Tibial artery (tissue), 4 donors: ENCODE measurements around the gene CDKN2B.
"Not testable (repeated sequence)": the region's sequence is repeated elsewhere in the genome, so short reads cannot be mapped to it uniquely, and the experiment has no call there.

Source experiments
- DNase-seq, 2 donors: peaks; one replicate each; pipeline ENCODE4 v3.0.0-alpha.2; 2019
- H3K27ac ChIP-seq, 2 donors: fragments of 200-600 bp; sonication (generic) in 1 of 2; 1 replicate in 1 of 2; 2 replicates in 1 of 2; pipeline ENCODE4 v1.5.1; 2018 to 2019; ENCODE audit warnings: mild to moderate bottlenecking in 1 of 2
- H3K27me3 ChIP-seq, 2 donors: fragments of 200-600 bp; sonication (generic) in 1 of 2; one replicate each; pipeline versions ENCODE4 v1.5.1 to v1.6.0; 2016 to 2019
- H3K36me3 ChIP-seq, 3 donors: fragments of 200-600 bp; sonication (generic) in 2 of 3; one replicate each; pipeline ENCODE4 v1.5.1; 2016 to 2019; ENCODE audit warnings: mild to moderate bottlenecking in 2 of 3
- H3K4me1 ChIP-seq, 4 donors: fragments of 200-600 bp; sonication (generic) in 2 of 4; 1 replicate in 3 of 4; 2 replicates in 1 of 4; pipeline ENCODE4 v1.5.1; 2016 to 2019
- H3K4me3 ChIP-seq, 2 donors: fragments of 200-600 bp; sonication (generic) in 1 of 2; 1 replicate in 1 of 2; 2 replicates in 1 of 2; pipeline ENCODE4 v1.5.1; 2018 to 2019; ENCODE audit warnings: mild to moderate bottlenecking in 2 of 2
- H3K9me3 ChIP-seq, 3 donors: fragments of 200-600 bp; sonication (generic) in 1 of 3; one replicate each; pipeline ENCODE4 v1.5.1; 2016 to 2019
- CTCF ChIP-seq, 2 experiments: fragments of 200-600 bp in 1 of 2; fragments of 450-650 bp in 1 of 2; IDR thresholded peaks; one replicate each; pipeline ENCODE4 v1.5.1; 2017 to 2019; ENCODE audit warnings: antibody characterized with exemption in 2 of 2, mild to moderate bottlenecking in 1 of 2, moderate library complexity in 1 of 2
- intact Hi-C: fragments of 100-400 bp; cut with DNase I; formaldehyde crosslinking; loops from one replicate; pipeline ENCODE4 v1.15.0; 2023; ENCODE audit warnings: low total_unique reads

The CDKN2B gene

GRCh38 chr9:22008717-22009505 is at the start of gene CDKN2B:
TSS of gene CDKN2B (minus strand) at chr9:22009305. CDS start at chr9:22008953, 352 bp downstream.
- peaks cover 0 to 3% (median 0%) of the 10 kb centered on the region in 3 donors for H3K36me3 ChIP-seq
- intact Hi-C loops: loop anchor here (2.0 to 10.0 kb wide), 3 partner anchors 14 to 674 kb away; partner anchors contain the start of genes CDKN2A, CDKN2B-AS1 and KLHL9
- H3K4me1 ChIP-seq: peaks cover 0 to 14% (median 3%) of the 10 kb centered on the region in 4 donors
- no peaks in the 10 kb centered on the region for H3K9me3 ChIP-seq
- peak within 1 kb of the TSS; percentile 88 to 92 for H3K4me3 ChIP-seq
- H3K27me3 ChIP-seq: peaks cover 0 to 9% of the 10 kb centered on the region in 2 donors
- peak within 1 kb of the TSS; percentile 89 to 96 for H3K27ac ChIP-seq
- peak; percentile 85 to 90 for TF ChIP-seq CTCF (IDR thresholded peaks at IDR 0.05)
- DNase-seq: peak; percentile 91 to 99

DNA sequence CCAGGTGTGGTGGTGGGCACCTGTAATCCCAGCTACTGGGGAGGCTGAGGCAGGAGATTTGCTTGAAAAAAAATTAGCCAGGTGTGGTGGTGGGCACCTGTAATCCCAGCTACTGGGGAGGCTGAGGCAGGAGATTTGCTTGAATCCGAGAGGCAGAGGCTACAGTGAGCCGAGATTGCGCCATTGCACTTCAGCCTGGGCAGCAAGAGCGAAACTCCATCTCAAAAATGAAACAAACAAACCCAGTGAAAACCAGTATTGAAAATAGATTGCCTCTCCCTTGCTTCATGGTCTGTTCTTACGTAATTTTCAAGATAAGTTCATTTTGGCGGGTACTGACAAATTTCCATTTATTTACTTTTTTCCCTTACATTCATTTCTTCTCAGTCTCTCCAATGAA is 48.9 kb upstream of the CDKN2B start:
- H3K36me3 ChIP-seq, H3K27ac ChIP-seq, H3K4me3 ChIP-seq, DNase-seq, H3K4me1 ChIP-seq, H3K9me3 ChIP-seq, H3K27me3 ChIP-seq, intact Hi-C loops: not testable (repeated sequence)

GRCh38 chr9:22056402-22056801 is 47.3 kb upstream of the CDKN2B start:
- intact Hi-C loops: no loop called here
- no peak overlapping the region for H3K4me3 ChIP-seq
- H3K4me1 ChIP-seq: no peaks in the 10 kb centered on the region
- no peak for TF ChIP-seq CTCF (IDR thresholded peaks at IDR 0.05)
- no peak overlapping the region for H3K27ac ChIP-seq
- H3K27me3 ChIP-seq: no peaks in the 10 kb centered on the region
- H3K9me3 ChIP-seq: no peaks in the 10 kb centered on the region
- no peak for DNase-seq
- H3K36me3 ChIP-seq: no peaks in the 10 kb centered on the region

DNA sequence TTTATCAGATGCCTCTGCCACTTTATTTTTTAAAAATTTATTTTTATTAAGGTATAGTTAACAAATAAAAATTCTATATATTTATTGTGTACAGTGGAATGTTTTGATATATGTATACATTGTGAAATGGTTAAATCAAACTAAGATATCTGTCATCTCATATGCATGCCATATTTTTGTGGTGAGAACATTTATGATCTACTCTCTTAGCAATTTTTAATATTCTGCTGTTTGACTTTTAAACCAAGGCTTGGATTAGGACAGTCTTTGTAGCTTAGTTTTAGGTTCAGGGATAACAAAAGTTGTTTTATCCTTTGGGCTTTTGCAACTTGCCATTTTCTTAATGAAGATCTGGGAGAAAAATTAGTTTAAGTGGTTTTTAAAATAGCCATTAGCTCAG is 46.0 kb upstream of the CDKN2B start:
- Histone ChIP-seq H3K27ac (no peak overlapping the region), H3K9me3 (no peaks in the 10 kb centered on the region), H3K36me3 (no peaks in the 10 kb centered on the region), H3K4me1 (no peaks in the 10 kb centered on the region), H3K4me3 (no peak overlapping the region), H3K27me3 (no peaks in the 10 kb centered on the region)
- intact Hi-C loops: no loop called here
- no peak for DNase-seq
- TF ChIP-seq CTCF (IDR thresholded peaks at IDR 0.05): no peak

DNA sequence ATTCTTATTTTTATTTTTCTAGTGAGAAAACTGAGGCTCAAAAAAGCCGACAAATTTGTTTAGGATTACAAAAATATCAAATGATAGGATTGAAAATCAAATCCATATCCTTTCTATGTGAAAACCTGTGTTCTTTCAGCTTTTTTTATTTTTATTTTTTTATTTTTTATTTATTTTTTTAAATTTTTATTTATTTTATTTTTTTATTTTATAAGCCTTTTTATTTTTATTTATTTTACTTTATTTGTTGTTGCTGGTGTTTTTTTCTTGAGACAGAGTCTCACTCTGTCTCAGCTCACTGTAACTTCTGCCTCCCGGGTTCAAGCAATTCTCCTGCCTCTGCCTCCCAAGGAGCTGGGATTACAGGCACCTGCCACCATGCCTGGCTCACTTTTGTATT is 45.4 kb upstream of the CDKN2B start:
- Histone ChIP-seq H3K27ac (no peak overlapping the region), H3K4me1 (no peaks in the 10 kb centered on the region), H3K27me3 (no peaks in the 10 kb centered on the region), H3K36me3 (no peaks in the 10 kb centered on the region), H3K4me3 (no peak overlapping the region), H3K9me3 (no peaks in the 10 kb centered on the region)
- DNase-seq: no peak
- no peak for TF ChIP-seq CTCF (IDR thresholded peaks at IDR 0.05)
- intact Hi-C loops: no loop called here

GRCh38 chr9:22054076-22054475 is 45.0 kb upstream of the CDKN2B start:
- H3K36me3 ChIP-seq: no peaks in the 10 kb centered on the region
- TF ChIP-seq CTCF (IDR thresholded peaks at IDR 0.05): no peak
- no peak overlapping the region for H3K4me3 ChIP-seq
- no peaks in the 10 kb centered on the region for H3K9me3 ChIP-seq
- no peaks in the 10 kb centered on the region for H3K4me1 ChIP-seq
- intact Hi-C loops: no loop called here
- no peak overlapping the region for H3K27ac ChIP-seq
- DNase-seq: no peak
- no peaks in the 10 kb centered on the region for H3K27me3 ChIP-seq
